Amniotic stem cell (primary cell): Measurements from ENCODE around the gene C10orf67.

Source experiments
- DNase-seq: peaks from one replicate; lab custom pipeline; 2025; lab: John Stamatoyannopoulos, UW

The C10orf67 gene

GRCh38 chr10:23171232-23171876, 173.2 kb downstream of the C10orf67 start:
- DNase-seq, result no peak

GRCh38 chr10:23158370-23158769, 186.2 kb downstream of the C10orf67 start:
- DNase-seq, result no peak

- no peak for DNase-seq
Measured at GRCh38 chr10:23157691-23158369, 186.8 kb downstream of the C10orf67 start.

GRCh38 chr10:23157239-23157681, 187.3 kb downstream of the C10orf67 start:
- DNase-seq, result no peak

- no peak for DNase-seq
Measured at GRCh38 chr10:23156447-23157150, 188.0 kb downstream of the C10orf67 start.

- DNase-seq, result no peak
Measured at GRCh38 chr10:23155169-23155568, 189.4 kb downstream of the C10orf67 start.
